Measurements from ENCODE around the gene SAMD4A.

Gene SAMD4A

DNA sequence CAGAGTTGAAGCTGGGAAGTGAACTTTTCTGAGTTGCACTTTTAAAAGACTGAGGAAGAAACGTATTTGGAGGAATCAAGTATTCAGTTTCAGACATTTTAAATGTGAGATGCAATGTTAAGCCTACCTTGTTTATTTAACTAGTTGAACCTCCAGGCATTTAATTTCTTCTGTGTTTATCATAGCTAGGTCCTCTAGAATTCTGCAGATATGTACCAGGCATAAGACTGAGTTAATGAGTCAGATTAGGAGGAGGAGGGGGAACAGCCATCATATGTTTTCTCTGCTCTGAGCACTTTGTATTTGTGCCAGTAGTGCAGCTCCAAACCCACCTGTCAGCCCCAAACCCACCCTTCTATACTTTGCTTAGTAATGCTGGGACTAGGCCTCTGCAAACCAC is 16.4 kb upstream of the SAMD4A start:
- no peaks in the 10 kb centered on the region for H3K27me3 ChIP-seq (ENCODE audit: insufficient read depth, poor library complexity, severe bottlenecking)
- H3K27ac ChIP-seq (replicated peaks): no peak overlapping the region
- no peak overlapping the region for H3K4me3 ChIP-seq (replicated peaks; ENCODE audit: insufficient read depth, low read length)
- no peak for DNase-seq (ENCODE audit: low read depth in 1 of 2, low spot score in 1 of 2)
- no peak for TF ChIP-seq SPI1 (IDR thresholded peaks at IDR 0.05; ENCODE audit: borderline replicate concordance, low read depth)
- TF ChIP-seq GABPA (IDR thresholded peaks at IDR 0.05; ENCODE audit: low read depth): no peak
- TF ChIP-seq POLR2AphosphoS5 (IDR thresholded peaks at IDR 0.05; ENCODE audit: low read depth): no peak
- TF ChIP-seq, protein P1, sequence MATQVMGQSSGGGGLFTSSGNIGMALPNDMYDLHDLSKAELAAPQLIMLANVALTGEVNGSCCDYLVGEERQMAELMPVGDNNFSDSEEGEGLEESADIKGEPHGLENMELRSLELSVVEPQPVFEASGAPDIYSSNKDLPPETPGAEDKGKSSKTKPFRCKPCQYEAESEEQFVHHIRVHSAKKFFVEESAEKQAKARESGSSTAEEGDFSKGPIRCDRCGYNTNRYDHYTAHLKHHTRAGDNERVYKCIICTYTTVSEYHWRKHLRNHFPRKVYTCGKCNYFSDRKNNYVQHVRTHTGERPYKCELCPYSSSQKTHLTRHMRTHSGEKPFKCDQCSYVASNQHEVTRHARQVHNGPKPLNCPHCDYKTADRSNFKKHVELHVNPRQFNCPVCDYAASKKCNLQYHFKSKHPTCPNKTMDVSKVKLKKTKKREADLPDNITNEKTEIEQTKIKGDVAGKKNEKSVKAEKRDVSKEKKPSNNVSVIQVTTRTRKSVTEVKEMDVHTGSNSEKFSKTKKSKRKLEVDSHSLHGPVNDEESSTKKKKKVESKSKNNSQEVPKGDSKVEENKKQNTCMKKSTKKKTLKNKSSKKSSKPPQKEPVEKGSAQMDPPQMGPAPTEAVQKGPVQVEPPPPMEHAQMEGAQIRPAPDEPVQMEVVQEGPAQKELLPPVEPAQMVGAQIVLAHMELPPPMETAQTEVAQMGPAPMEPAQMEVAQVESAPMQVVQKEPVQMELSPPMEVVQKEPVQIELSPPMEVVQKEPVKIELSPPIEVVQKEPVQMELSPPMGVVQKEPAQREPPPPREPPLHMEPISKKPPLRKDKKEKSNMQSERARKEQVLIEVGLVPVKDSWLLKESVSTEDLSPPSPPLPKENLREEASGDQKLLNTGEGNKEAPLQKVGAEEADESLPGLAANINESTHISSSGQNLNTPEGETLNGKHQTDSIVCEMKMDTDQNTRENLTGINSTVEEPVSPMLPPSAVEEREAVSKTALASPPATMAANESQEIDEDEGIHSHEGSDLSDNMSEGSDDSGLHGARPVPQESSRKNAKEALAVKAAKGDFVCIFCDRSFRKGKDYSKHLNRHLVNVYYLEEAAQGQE (IDR thresholded peaks at IDR 0.05; ENCODE audit: insufficient replicate concordance, low read depth): no peak
- TF ChIP-seq, protein P2, sequence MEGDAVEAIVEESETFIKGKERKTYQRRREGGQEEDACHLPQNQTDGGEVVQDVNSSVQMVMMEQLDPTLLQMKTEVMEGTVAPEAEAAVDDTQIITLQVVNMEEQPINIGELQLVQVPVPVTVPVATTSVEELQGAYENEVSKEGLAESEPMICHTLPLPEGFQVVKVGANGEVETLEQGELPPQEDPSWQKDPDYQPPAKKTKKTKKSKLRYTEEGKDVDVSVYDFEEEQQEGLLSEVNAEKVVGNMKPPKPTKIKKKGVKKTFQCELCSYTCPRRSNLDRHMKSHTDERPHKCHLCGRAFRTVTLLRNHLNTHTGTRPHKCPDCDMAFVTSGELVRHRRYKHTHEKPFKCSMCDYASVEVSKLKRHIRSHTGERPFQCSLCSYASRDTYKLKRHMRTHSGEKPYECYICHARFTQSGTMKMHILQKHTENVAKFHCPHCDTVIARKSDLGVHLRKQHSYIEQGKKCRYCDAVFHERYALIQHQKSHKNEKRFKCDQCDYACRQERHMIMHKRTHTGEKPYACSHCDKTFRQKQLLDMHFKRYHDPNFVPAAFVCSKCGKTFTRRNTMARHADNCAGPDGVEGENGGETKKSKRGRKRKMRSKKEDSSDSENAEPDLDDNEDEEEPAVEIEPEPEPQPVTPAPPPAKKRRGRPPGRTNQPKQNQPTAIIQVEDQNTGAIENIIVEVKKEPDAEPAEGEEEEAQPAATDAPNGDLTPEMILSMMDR (IDR thresholded peaks at IDR 0.05; ENCODE audit: insufficient read depth, low read length): no peak

DNA sequence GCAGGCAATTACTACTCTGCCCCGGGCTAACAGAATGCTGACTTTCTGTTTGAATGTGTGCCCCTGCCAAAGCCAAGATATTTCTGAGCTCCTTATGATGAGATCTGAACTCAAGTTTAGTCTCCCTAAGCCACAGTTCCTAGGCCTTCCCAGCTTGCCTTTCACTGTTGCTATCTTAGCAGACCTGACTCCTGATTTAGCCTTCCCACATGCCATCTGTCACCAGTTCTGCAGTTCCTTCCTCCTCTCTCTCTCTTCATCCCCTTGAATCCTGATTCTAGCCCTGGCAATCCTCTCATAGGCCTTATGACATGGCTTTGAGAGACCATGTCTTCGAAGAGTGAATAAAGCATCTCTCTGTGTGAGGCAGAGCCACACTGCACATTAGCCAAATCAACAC is 12.5 kb upstream of the SAMD4A start:
- Histone ChIP-seq H3K4me3 (replicated peaks; ENCODE audit: insufficient read depth, low read length) (no peak overlapping the region), H3K27me3 (ENCODE audit: insufficient read depth, poor library complexity, severe bottlenecking) (no peaks in the 10 kb centered on the region), H3K27ac (replicated peaks) (no peak overlapping the region)
- DNase-seq (ENCODE audit: low read depth in 1 of 2, low spot score in 1 of 2): no peak
- no peak for TF ChIP-seq POLR2AphosphoS5 (IDR thresholded peaks at IDR 0.05; ENCODE audit: low read depth)
- TF ChIP-seq, protein P2 (IDR thresholded peaks at IDR 0.05; ENCODE audit: insufficient read depth, low read length): no peak
- TF ChIP-seq GABPA (IDR thresholded peaks at IDR 0.05; ENCODE audit: low read depth): no peak
- TF ChIP-seq, protein P1 (IDR thresholded peaks at IDR 0.05; ENCODE audit: insufficient replicate concordance, low read depth): no peak
- TF ChIP-seq SPI1 (IDR thresholded peaks at IDR 0.05; ENCODE audit: borderline replicate concordance, low read depth): no peak

DNA sequence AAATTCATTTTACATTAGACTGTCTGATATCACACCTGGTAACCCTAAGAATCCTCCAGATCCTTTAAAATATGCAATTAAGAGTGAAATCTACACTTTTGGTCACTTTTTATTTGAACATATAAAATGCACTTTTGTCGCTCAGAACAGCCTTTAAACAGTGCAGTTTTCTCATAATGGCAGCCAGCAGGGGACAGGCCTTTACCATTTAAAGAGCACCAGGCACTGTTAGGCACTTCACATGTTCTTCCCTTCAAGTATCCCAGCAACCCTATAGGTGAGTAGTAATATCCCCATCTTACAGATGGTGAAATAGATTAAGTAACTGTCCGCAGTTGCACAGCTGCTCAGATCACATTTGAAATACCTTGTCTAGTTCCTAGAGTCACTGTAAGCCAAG is 11.3 kb upstream of the SAMD4A start:
- no peaks in the 10 kb centered on the region for H3K27me3 ChIP-seq (ENCODE audit: insufficient read depth, poor library complexity, severe bottlenecking)

More for the DNA sequence above, 11.3 kb upstream of the SAMD4A start:
- no peak overlapping the region for H3K4me3 ChIP-seq (replicated peaks; ENCODE audit: insufficient read depth, low read length)
- no peak for DNase-seq (ENCODE audit: low read depth in 1 of 2, low spot score in 1 of 2)
- H3K27ac ChIP-seq (replicated peaks): no peak overlapping the region
- no peak for TF ChIP-seq GABPA (IDR thresholded peaks at IDR 0.05; ENCODE audit: low read depth)
- TF ChIP-seq SPI1 (IDR thresholded peaks at IDR 0.05; ENCODE audit: borderline replicate concordance, low read depth): no peak
- TF ChIP-seq, protein P1 (IDR thresholded peaks at IDR 0.05; ENCODE audit: insufficient replicate concordance, low read depth): no peak
- TF ChIP-seq, protein P2 (IDR thresholded peaks at IDR 0.05; ENCODE audit: insufficient read depth, low read length): no peak
- TF ChIP-seq POLR2AphosphoS5 (IDR thresholded peaks at IDR 0.05; ENCODE audit: low read depth): no peak

Data from HL-60 (cell line).